ENCODE results near the gene FOXF1.

The FOXF1 gene

DNA sequence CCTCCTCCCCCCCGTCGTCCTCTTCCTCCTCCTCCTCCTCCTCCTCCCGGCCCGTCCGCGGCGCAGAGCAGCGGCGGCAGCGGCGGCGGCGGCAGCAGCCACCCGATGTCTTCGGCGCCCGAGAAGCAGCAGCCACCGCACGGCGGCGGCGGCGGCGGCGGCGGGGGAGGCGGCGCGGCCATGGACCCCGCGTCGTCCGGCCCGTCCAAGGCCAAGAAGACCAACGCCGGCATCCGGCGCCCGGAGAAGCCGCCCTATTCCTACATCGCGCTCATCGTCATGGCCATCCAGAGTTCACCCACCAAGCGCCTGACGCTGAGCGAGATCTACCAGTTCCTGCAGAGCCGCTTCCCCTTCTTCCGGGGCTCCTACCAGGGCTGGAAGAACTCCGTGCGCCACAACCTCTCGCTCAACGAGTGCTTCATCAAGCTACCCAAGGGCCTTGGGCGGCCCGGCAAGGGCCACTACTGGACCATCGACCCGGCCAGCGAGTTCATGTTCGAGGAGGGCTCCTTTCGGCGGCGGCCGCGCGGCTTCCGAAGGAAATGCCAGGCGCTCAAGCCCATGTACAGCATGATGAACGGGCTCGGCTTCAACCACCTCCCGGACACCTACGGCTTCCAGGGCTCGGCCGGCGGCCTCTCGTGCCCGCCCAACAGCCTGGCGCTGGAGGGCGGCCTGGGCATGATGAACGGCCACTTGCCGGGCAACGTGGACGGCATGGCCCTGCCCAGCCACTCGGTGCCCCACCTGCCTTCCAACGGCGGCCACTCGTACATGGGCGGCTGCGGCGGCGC lies at the start of gene FOXF1:
FOXF1 (plus strand) TSS at position 63 of the 797 bp plus-strand sequence; CDS start at position 106, 43 bp downstream.
- ChIA-PET POLR2A (no interaction called here), CTCF (interaction anchor here (0.5 to 1.1 kb wide), 2 partner anchors 65 to 189 kb away, joined by 3 to 5 read pairs; no protein-coding TSS in a partner anchor)
- TF ChIP-seq HDGF (IDR thresholded peaks at IDR 0.05; ENCODE audit: borderline replicate concordance) (no peak), SP1 (IDR thresholded peaks at IDR 0.05) (no peak), ARNT (IDR thresholded peaks at IDR 0.05) (no peak), LEF1 (IDR thresholded peaks at IDR 0.05; ENCODE audit: borderline replicate concordance) (no peak), TARDBP (IDR thresholded peaks at IDR 0.05) (no peak), L3MBTL2 (conservative IDR thresholded peaks at IDR 0.05) (no peak), ELF4 (IDR thresholded peaks at IDR 0.05) (no peak), SUZ12 (IDR thresholded peaks at IDR 0.05) (no peak), FOXA1 (IDR thresholded peaks at IDR 0.05) (no peak), ZNF384 (IDR thresholded peaks at IDR 0.05) (no peak), NFRKB (IDR thresholded peaks at IDR 0.05) (no peak), FOXM1 (IDR thresholded peaks at IDR 0.05; ENCODE audit: borderline replicate concordance) (no peak), FOXK2 (IDR thresholded peaks at IDR 0.05) (no peak), BHLHE40 (IDR thresholded peaks at IDR 0.05; ENCODE audit: borderline replicate concordance) (no peak), CTBP1 (IDR thresholded peaks at IDR 0.05; ENCODE audit: borderline replicate concordance) (no peak)
- TF ChIP-seq, protein P1, sequence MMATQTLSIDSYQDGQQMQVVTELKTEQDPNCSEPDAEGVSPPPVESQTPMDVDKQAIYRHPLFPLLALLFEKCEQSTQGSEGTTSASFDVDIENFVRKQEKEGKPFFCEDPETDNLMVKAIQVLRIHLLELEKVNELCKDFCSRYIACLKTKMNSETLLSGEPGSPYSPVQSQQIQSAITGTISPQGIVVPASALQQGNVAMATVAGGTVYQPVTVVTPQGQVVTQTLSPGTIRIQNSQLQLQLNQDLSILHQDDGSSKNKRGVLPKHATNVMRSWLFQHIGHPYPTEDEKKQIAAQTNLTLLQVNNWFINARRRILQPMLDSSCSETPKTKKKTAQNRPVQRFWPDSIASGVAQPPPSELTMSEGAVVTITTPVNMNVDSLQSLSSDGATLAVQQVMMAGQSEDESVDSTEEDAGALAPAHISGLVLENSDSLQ (IDR thresholded peaks at IDR 0.05), result no peak
- DNase-seq (ENCODE audit: extremely low spot score), result no peak

- no peak for DNase-seq (ENCODE audit: extremely low spot score)
- ChIA-PET CTCF (no interaction called here), POLR2A (no interaction called here)
- TF ChIP-seq ELF4 (IDR thresholded peaks at IDR 0.05) (no peak), BHLHE40 (IDR thresholded peaks at IDR 0.05; ENCODE audit: borderline replicate concordance) (no peak), SUZ12 (IDR thresholded peaks at IDR 0.05) (no peak), ZNF384 (IDR thresholded peaks at IDR 0.05) (no peak), TARDBP (IDR thresholded peaks at IDR 0.05) (no peak), L3MBTL2 (conservative IDR thresholded peaks at IDR 0.05) (no peak), CTBP1 (IDR thresholded peaks at IDR 0.05; ENCODE audit: borderline replicate concordance) (no peak), FOXK2 (IDR thresholded peaks at IDR 0.05) (no peak), LEF1 (IDR thresholded peaks at IDR 0.05; ENCODE audit: borderline replicate concordance) (no peak), HDGF (IDR thresholded peaks at IDR 0.05; ENCODE audit: borderline replicate concordance) (no peak), FOXA1 (IDR thresholded peaks at IDR 0.05) (no peak), FOXM1 (IDR thresholded peaks at IDR 0.05; ENCODE audit: borderline replicate concordance) (no peak), SP1 (IDR thresholded peaks at IDR 0.05) (no peak), ARNT (IDR thresholded peaks at IDR 0.05) (no peak), NFRKB (IDR thresholded peaks at IDR 0.05) (no peak)
- TF ChIP-seq, protein P1 (IDR thresholded peaks at IDR 0.05), result no peak
Observed at GRCh38 chr16:86461037-86461436, 49.3 kb upstream of the FOXF1 start.

DNA sequence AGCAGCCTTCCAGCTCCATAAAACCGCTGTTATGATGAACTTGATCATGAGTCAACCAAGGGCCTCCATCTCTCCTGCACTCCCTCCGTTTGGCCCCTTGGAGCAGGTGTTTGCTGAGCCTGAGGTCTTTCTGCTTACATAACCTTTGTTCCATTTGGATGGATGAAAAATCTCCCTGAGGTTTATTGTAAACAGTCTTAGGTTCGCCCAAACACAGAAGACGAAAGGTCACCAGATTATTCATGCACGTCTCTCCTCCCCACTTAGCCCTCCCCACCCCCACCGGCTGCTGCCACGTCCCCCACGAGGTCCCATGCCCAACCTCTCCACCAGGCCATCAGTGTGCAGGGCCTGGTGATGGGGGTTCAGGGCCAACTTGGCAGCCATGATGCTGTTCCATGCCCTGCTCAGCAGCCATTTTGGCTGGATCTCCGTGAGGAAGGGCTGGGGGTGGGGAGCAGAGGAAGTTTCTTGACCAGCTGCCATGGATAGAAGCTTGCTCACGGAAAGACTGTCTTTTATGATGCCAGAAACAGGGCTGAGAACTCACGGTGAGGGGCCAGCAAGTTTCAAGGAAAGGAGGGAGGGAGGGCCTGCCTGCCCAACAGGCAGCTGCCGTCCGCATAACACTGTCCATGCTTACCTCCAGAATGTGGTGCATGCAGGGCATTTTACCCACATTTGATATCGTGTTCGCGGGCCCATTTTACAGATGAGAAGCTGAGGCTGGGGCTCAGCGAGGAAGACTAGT lies 47.8 kb upstream of the FOXF1 start:
- DNase-seq (ENCODE audit: extremely low spot score), result no peak
- TF ChIP-seq L3MBTL2 (conservative IDR thresholded peaks at IDR 0.05), result no peak
- TF ChIP-seq, protein P1 (IDR thresholded peaks at IDR 0.05), result no peak
- no peak for TF ChIP-seq FOXK2 (IDR thresholded peaks at IDR 0.05)
- TF ChIP-seq ZNF384 (IDR thresholded peaks at IDR 0.05), result no peak
- no peak for TF ChIP-seq LEF1 (IDR thresholded peaks at IDR 0.05; ENCODE audit: borderline replicate concordance)
- TF ChIP-seq NFRKB (IDR thresholded peaks at IDR 0.05), result no peak
- no peak for TF ChIP-seq BHLHE40 (IDR thresholded peaks at IDR 0.05; ENCODE audit: borderline replicate concordance)
- TF ChIP-seq FOXA1 (IDR thresholded peaks at IDR 0.05), result no peak
- TF ChIP-seq HDGF (IDR thresholded peaks at IDR 0.05; ENCODE audit: borderline replicate concordance), result no peak
- TF ChIP-seq FOXM1 (IDR thresholded peaks at IDR 0.05; ENCODE audit: borderline replicate concordance), result no peak
- TF ChIP-seq TARDBP (IDR thresholded peaks at IDR 0.05), result no peak
- no peak for TF ChIP-seq SUZ12 (IDR thresholded peaks at IDR 0.05)
- TF ChIP-seq ELF4 (IDR thresholded peaks at IDR 0.05), result no peak
- no peak for TF ChIP-seq ARNT (IDR thresholded peaks at IDR 0.05)
- TF ChIP-seq CTBP1 (IDR thresholded peaks at IDR 0.05; ENCODE audit: borderline replicate concordance), result no peak
- POLR2A ChIA-PET, result no interaction called here
- CTCF ChIA-PET, result no interaction called here

DNA sequence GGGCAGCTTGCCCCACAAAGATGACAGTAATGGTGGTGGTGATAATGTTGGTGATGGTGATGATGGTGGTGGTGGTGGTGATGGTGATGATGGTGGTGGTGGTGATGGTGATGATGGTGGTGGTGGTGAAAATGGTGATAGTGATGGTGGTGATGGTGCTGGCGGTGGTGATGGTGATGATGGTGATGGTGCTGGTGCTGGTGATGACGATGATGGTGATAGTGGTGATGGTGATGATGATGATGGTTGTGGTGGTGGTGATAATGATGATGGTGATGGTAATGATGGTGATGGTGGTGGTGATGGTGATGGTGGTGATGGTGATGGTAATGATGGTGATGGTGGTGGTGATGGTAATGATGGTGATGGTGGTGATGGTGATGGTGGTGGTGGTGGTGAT lies 46.3 kb upstream of the FOXF1 start:
- no peak for DNase-seq (ENCODE audit: extremely low spot score)
- no peak for TF ChIP-seq FOXA1 (IDR thresholded peaks at IDR 0.05)
- TF ChIP-seq CTBP1 (IDR thresholded peaks at IDR 0.05; ENCODE audit: borderline replicate concordance), result no peak
- TF ChIP-seq ZNF384 (IDR thresholded peaks at IDR 0.05), result no peak
- TF ChIP-seq SUZ12 (IDR thresholded peaks at IDR 0.05), result no peak
- no peak for TF ChIP-seq ARNT (IDR thresholded peaks at IDR 0.05)
- no peak for TF ChIP-seq L3MBTL2 (conservative IDR thresholded peaks at IDR 0.05)
- no peak for TF ChIP-seq SP1 (IDR thresholded peaks at IDR 0.05)
- TF ChIP-seq TARDBP (IDR thresholded peaks at IDR 0.05), result no peak
- TF ChIP-seq, protein P1 (IDR thresholded peaks at IDR 0.05), result no peak
- TF ChIP-seq FOXM1 (IDR thresholded peaks at IDR 0.05; ENCODE audit: borderline replicate concordance), result no peak
- no peak for TF ChIP-seq ELF4 (IDR thresholded peaks at IDR 0.05)
- TF ChIP-seq NFRKB (IDR thresholded peaks at IDR 0.05), result no peak
- TF ChIP-seq BHLHE40 (IDR thresholded peaks at IDR 0.05; ENCODE audit: borderline replicate concordance), result no peak
- TF ChIP-seq FOXK2 (IDR thresholded peaks at IDR 0.05), result no peak
- TF ChIP-seq LEF1 (IDR thresholded peaks at IDR 0.05; ENCODE audit: borderline replicate concordance), result no peak
- no peak for TF ChIP-seq HDGF (IDR thresholded peaks at IDR 0.05; ENCODE audit: borderline replicate concordance)
- CTCF ChIA-PET, result no interaction called here
- POLR2A ChIA-PET, result no interaction called here

All from HEK293T (cell line).